NCI-H1930 (cell line): ENCODE data around the gene SCN1A.

Source experiments
- DNase-seq, 2 experiments: peaks; one replicate each; lab custom pipeline; 2025; lab: John Stamatoyannopoulos, UW

SCN1A gene

GRCh38 chr2:165970663-165971062 is 157.2 kb downstream of the SCN1A start:
- no peak for DNase-seq

GRCh38 chr2:165969227-165969626 is 158.6 kb downstream of the SCN1A start:
- DNase-seq: no peak

GRCh38 chr2:165967746-165968145 is 160.1 kb downstream of the SCN1A start:
- DNase-seq: no peak

- no peak for DNase-seq
These were observed 166.0 kb downstream of the SCN1A start for GRCh38 chr2:165961818-165962217.

- no peak for DNase-seq
These were observed 168.4 kb downstream of the SCN1A start for GRCh38 chr2:165959371-165959770.

- no peak for DNase-seq
These were observed 169.4 kb downstream of the SCN1A start for GRCh38 chr2:165958313-165958960.

GRCh38 chr2:165957030-165957675 is 170.7 kb downstream of the SCN1A start:
- DNase-seq: no peak

GRCh38 chr2:165953655-165954606 is 173.9 kb downstream of the SCN1A start, which contains the start of gene TTC21B:
TTC21B (minus strand) TSS chr2:165953776; CDS start chr2:165953705, 71 bp downstream.
- DNase-seq: peak; percentile 89 to 93

GRCh38 chr2:165953306-165953654 is 174.5 kb downstream of the SCN1A start:
- peak in 1 of 2 experiments; percentile 56 for DNase-seq

- no peak for DNase-seq
These were observed 175.0 kb downstream of the SCN1A start for GRCh38 chr2:165952741-165953211.

- DNase-seq: no peak
These were observed 175.7 kb downstream of the SCN1A start for GRCh38 chr2:165952085-165952484.

GRCh38 chr2:165950438-165950837 is 177.4 kb downstream of the SCN1A start:
- no peak for DNase-seq

- no peak for DNase-seq
These were observed 186.0 kb downstream of the SCN1A start for GRCh38 chr2:165941827-165942226.

GRCh38 chr2:165938237-165938636 is 189.6 kb downstream of the SCN1A start:
- DNase-seq: no peak
